Endothelial cell of umbilical vein (primary cell): ENCODE measurements around the gene DENND4B.
"Not testable (repeated sequence)": the region's sequence is repeated elsewhere in the genome, so short reads cannot be mapped to it uniquely, and the experiment has no call there.

Experiments used
- EZH2 ChIP-seq: IDR thresholded peaks from 2 replicates; pipeline ENCODE4 v1.6.1; 2012; ENCODE audit warnings: borderline replicate concordance, low read depth, mild to moderate bottlenecking, moderate library complexity, low read length, inconsistent platforms; ENCODE audit not compliant: severe bottlenecking
- FOS ChIP-seq: IDR thresholded peaks from 2 replicates; pipeline ENCODE4 v1.6.1; 2011; ENCODE audit warnings: mild to moderate bottlenecking, low read length, moderate library complexity, borderline replicate concordance; ENCODE audit not compliant: insufficient read depth
- GATA2 ChIP-seq: IDR thresholded peaks from 2 replicates; pipeline ENCODE4 v1.7.0; 2011; ENCODE audit warnings: low read depth, mild to moderate bottlenecking, moderate library complexity, mixed read lengths, low read length; ENCODE audit not compliant: insufficient read length, insufficient read depth
- JUN ChIP-seq: IDR thresholded peaks from 2 replicates; pipeline ENCODE4 v1.6.1; 2011; ENCODE audit warnings: borderline replicate concordance, low read depth; ENCODE audit not compliant: insufficient read length, insufficient read depth
- MAX ChIP-seq: IDR thresholded peaks from 2 replicates; pipeline ENCODE4 v1.6.1; 2011; ENCODE audit not compliant: insufficient read depth, insufficient read length
- MYC ChIP-seq: IDR thresholded peaks from one replicate; pipeline ENCODE4 v1.6.1; 2011; ENCODE audit warnings: mild to moderate bottlenecking, low read depth, low read length
- POLR2A ChIP-seq: IDR thresholded peaks from 2 replicates; pipeline ENCODE4 v1.6.1; 2012; ENCODE audit warnings: low read depth, mild to moderate bottlenecking, control low read depth, low read length
- POLR2AphosphoS5 ChIP-seq: IDR thresholded peaks from 2 replicates; pipeline ENCODE4 v1.6.1; 2012; ENCODE audit warnings: low read depth, mild to moderate bottlenecking, control low read depth, low read length, moderate library complexity; ENCODE audit not compliant: insufficient read depth
- TF ChIP-seq, protein P1 (sequence below), 2 donors: IDR thresholded peaks; 1 replicate in 1 of 2; 2 replicates in 1 of 2; pipeline ENCODE4 v1.5.1; 2011; ENCODE audit warnings: low read length in 2 of 2, mild to moderate bottlenecking in 2 of 2, moderate library complexity in 2 of 2, control low read depth in 1 of 2, inconsistent platforms in 1 of 2, low read depth in 1 of 2; ENCODE audit not compliant: insufficient read depth in 1 of 2; ENCODE audit errors: extremely low read depth in 1 of 2

- TF ChIP-seq, protein P1, sequence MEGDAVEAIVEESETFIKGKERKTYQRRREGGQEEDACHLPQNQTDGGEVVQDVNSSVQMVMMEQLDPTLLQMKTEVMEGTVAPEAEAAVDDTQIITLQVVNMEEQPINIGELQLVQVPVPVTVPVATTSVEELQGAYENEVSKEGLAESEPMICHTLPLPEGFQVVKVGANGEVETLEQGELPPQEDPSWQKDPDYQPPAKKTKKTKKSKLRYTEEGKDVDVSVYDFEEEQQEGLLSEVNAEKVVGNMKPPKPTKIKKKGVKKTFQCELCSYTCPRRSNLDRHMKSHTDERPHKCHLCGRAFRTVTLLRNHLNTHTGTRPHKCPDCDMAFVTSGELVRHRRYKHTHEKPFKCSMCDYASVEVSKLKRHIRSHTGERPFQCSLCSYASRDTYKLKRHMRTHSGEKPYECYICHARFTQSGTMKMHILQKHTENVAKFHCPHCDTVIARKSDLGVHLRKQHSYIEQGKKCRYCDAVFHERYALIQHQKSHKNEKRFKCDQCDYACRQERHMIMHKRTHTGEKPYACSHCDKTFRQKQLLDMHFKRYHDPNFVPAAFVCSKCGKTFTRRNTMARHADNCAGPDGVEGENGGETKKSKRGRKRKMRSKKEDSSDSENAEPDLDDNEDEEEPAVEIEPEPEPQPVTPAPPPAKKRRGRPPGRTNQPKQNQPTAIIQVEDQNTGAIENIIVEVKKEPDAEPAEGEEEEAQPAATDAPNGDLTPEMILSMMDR (IDR thresholded peaks at IDR 0.05; ENCODE audit: extremely low read depth in 1 of 2, insufficient read depth in 1 of 2, low read depth in 1 of 2, low read length in 2 of 2) = not testable (repeated sequence)
- TF ChIP-seq MAX, EZH2, POLR2A, FOS, POLR2AphosphoS5, GATA2, MYC, JUN: not testable (repeated sequence)
These were observed 55.5 kb downstream of the DENND4B start for GRCh38 chr1:153891042-153891441.
